Activated CD8-positive, alpha-beta memory T cell treated with anti-CD3 and anti-CD28 coated beads, Interleukin-2, amount 50 U/mL, for 24 hours (primary cell): Measurements from ENCODE around the gene TEX47.

Experiments used
- DNase-seq: peaks from one replicate; pipeline ENCODE4 v3.0.0-alpha.2; 2020; ENCODE audit errors: extremely low read depth

TEX47 gene

DNA sequence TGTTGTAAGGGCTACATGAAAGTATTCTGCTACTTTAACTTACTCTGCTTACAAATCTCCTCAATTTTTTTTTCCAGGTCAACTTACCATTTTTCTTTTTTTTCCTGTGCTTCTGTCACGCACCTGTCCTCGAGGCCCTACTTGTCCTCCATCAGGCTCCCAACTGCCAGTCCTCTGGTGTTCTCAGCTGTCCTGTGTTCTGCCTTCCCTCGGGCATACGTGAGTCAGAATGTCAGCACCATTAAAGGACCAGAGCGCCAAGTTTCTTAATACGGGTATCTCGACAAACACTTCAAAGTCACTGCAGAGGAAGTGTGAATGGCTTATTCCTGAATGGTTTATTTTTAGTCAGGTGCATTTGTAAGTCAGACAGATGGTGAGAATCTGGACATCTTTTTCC, at the start of gene TEX47:
TEX47 (minus strand) TSS at position 185 of the 400 bp plus-strand sequence. CDS start 795 bp downstream, outside the sequence.
- DNase-seq = no peak

DNA sequence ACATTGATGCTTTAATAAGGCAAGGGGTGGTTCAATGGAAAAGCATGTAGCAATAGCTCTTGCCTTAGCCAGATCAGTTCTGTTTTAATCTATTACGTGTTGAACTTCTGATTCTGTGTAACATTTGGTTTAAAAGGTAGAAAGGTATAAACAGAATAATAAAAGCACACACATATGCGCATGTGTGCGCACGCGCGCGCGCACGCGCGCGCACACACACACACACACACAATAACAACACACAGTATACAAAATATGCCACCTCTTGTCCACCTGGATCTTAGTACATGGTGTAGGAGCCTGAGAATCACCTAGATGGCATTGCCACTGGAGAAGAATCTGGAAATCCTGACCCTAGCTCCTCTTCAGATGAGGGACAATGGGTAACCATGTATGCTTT, 49.6 kb upstream of the TEX47 start:
- no peak for DNase-seq

DNA sequence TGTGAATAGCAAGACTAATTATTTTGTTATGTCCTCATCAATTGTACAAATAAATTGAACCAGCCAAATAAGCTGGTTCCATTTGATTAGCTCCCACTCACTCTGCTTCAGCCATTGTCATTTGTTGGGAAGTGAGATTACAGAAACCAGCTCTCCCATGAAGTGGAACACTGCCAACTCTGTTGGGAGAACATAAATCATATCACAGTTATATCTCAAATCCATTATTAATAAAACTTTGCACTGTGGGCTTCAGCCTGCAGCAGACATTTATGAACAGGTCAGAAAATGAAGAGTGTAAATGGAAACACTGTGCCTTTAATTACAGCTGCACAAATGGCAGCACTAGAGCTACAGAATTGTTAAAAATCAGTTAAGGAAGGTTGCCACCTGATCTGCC, 46.7 kb upstream of the TEX47 start:
- no peak for DNase-seq

DNA sequence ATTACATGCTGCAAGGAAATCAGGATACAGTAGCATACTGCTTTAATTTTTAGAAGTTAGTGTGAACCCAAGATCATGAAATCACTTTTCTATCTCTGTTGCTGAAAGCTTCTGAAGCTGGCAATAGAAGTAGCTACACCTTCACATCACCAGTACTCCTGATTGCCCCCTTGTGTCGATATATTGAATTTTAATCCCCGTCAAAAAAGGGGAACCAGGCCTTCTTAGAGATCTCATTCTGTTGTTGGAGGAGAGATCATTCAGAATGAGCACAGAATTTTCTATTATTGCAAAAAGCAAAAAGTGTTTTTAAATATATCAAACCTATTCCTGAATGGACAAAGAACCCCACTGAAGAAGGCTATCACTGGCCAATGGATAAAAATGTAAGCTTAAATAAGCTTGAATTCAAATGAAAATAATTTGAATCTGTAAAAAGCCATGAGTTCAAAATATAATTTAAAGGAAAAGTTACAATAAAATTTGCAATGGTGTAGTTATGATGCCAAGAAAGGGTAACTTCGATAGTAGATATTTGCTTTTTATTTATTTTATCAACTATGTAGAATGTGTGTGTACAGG, 39.7 kb upstream of the TEX47 start:
- DNase-seq = no peak

DNA sequence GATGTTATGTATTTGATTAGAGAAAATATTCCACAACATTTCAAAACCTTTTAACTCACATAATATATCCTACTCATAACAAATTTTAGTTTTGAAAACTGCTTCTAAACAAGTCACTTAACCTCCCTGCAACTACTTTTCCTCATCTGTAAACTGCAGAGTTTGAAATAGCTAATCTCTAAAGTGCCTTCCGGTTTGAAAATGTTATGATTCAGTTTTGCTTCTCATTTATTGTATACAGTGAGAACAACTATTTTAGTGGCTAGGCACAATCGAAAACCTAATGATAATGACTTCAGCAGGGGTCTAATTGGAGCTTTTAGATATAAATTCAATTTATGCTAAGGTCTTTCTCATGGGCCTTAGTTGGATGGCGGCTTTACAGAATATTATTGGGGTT, 30.7 kb upstream of the TEX47 start:
- DNase-seq = no peak

DNA sequence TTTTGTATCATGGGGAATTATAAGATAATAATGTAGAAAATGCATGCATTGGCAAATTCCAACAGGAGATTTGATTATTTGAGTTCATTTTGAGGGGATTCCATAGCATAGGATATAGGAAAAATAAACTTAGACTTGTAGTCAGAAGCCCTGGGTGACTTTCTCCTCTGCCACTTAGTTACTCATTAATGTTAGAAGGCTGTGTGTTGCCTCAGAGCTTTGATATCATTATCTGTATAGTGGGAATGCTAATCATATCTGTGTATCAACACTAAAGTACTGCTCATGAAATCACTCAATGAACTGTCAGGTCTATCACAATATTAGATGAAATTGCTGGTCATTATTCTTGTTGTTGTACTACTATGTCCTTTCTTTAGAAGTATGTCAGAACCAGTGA, 23.0 kb upstream of the TEX47 start:
- no peak for DNase-seq

DNA sequence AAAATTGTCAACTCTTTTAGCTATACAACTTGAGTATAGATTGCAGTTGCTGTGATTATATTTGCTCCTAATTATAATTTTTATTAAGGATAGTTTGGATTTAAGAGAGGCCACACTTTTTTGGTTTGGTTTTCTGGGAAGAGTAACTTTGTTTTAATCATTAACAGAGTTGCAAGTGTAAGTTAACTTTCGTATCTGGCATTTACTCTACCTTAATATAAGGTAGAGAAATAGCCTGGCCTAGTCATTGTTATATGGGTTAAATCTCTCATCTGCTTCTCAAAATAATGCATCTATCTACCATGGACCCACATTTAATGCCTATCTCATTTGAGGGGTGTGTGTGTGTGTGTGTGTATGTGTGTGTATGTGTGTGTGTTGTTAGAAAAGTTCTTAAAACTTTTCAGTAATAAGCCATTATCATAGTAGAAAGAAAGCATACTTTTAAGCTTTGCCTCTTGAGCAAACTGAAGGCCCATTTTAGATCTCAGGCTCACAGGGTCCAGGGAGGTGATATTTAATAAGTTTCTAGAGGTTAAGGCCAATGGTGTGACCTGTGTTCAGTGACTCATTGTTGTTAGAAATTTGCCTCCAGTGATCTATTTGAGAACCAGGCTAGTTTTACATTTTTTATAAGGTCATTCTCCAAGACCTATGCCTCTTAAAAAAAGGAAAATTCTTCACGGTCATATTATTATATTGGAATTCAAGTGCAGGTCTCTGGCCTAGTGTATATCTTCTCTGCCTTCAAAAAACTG, 10.9 kb upstream of the TEX47 start:
- DNase-seq = no peak

DNA sequence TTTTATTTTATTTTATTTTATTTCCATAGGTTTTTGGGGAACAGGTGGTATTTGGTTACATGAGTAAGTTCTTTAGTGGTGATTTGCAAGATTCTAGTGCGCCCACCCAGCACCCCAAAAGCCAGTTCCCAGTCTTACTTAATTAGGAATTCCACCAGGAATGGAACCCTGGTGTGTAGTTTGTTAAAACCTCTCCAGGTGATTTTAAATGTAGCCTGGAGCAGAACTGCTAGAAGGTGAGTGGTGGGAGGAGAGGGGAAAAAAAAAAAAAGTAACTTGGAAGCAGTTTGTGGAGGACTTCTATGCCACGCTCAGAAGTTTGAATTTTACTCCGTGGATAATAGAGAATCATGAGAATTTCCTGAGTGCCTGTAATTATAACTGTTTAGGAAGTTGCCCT, 5.5 kb upstream of the TEX47 start:
- no peak for DNase-seq

DNA sequence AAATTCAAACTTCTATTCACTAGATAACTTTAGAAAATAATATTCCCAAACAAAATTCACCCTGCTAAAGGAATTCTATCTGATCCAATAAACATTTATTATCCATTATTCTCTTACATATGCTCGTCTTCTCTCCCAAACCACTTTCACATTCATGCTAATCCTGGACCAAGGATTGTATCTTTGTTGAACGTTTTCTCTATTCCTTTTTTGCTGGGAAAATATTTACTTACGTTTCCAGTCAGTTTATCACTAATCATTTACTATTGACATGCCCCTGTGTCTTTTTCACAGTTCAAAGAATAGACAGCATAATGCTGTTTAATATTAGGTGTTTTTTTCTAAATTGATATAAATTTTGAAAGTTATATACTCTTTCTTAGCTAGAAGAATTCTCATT, 3.2 kb downstream of the TEX47 start:
- no peak for DNase-seq

DNA sequence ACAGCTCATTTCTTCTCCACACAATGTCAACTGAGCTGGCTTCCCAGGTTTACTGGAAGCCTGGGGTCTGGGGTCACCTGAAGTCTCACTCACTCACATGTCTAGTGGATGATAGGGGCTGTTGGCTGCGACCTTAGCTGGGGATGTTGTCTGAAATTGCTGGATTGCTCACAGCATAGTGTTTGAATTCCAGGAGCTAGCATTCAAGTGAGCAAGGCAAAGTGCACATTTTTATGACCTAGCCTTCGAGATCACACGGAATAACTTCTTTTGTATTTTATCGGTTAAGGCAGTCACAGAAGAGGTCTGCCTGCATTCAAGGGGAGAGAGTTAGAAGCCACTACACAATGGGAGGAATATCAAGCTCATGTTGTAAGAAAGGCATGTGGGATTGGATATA, 3.6 kb downstream of the TEX47 start:
- DNase-seq = no peak

DNA sequence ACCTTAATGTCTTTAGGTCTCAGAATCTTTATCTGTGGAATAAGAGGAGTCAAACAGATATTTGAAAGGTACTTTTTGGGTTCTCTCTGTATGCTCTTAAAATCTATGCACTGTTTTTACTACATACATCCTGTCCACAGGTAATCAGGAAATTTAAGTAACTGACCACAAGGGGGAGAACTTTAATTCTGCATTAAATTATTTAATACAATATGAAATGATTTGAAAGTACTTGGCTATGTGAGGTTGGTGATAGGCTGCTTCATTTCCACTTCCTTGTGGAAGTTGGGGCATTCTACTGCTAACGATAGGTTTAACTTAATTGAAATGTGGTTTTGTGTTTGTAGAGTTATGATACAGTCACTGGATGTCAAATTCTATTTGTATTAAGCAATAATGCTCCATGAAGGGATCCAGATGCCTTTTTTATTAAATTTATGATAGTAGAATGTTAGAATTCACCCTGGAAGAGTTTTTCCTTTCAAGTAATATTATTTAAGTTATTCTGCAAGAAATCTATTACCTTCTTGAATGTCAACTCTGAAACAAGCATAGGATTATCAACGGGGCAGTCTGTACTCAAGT, 6.0 kb downstream of the TEX47 start:
- DNase-seq = no peak

DNA sequence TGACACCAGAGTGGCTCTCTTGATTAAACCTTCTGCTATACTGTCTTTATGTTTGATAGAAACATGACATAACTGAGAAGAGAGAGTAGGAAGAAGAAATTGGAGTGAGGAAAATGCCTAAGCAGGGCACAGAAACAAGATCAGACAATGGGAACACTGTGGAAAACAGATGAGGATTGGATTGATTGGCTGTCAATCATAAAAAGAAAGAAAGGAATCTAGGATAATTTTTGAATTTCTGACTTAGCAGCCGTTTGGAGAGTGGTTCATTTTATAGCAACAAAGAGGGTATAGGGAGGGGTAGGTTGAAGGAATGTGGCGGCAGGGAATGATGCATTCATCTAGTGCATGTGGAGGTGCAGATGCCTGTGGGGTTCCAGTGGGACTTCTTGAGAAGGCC, 7.8 kb downstream of the TEX47 start:
- no peak for DNase-seq

DNA sequence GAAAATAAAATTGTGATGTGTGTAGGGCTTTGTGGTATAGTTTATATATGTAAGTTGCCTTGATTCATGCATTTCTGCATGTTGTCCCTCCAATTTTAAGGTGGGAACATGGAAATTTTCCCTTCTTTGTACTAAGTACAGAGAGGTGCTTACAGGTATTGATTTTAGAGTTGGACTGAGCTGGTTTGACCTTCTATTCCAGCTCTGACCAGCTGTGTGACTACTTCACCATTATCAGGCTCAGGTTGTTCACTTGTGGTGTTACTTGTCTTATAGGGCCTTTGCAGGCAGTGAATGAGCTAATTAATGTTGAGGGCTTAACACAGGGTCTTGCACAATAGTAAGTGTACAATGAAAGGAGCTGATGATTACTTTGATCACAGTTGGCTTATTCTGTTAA, 19.7 kb downstream of the TEX47 start:
- no peak for DNase-seq

DNA sequence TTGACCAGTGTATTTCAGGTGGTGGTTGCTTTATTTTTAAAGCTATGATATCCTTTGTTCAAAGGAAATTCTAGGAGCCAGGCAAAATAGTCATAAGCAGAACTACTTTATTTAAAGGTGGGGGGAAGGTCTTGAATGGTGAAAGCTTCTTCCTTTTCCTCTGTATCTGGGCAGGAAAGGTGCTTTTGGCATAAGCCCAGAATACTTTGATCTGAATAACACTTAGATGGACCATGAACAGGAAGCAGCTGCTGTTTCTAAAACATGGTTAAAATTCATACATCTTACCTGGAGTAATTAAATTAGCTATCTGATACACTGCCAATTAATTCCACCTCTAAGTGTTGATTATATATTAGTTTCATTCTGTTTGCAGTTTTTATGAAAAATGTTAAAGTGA, 22.8 kb downstream of the TEX47 start:
- no peak for DNase-seq

DNA sequence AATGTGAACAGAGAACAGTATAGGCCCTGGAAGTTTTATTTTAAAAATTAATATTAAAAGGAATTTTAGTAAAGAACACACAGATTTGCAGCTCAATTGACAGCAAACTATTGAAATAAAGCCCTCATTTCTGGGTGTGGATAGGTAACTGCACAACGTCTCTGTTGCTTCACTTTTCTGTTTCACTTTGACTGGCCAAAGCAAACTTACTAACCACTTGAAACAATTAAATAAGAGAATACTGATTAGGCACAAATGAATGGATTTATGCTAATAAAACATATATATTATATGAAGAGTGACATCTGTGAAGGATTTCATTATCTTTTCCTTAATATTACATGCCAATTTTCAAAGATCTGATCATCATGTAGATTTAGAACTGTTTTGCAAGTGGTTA, 24.1 kb downstream of the TEX47 start:
- DNase-seq = no peak

DNA sequence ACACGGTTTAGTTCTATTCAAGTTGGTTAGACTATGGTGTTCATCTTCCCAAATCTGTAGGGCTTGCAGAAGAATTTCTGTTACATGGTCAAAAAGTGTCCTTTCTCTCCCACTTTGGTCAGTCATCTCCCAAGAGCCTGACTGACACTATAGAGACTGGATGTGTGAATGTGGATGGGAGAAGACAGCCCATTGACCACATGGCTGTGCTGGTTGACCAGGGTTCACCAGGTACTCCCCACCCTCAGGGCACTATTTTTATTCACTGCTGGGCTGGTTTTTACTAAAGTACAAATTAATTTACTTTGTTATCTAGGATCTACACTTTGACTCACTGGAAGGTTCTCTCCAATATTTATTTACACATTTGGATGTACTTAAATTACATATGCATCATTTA, 33.8 kb downstream of the TEX47 start:
- DNase-seq = no peak

DNA sequence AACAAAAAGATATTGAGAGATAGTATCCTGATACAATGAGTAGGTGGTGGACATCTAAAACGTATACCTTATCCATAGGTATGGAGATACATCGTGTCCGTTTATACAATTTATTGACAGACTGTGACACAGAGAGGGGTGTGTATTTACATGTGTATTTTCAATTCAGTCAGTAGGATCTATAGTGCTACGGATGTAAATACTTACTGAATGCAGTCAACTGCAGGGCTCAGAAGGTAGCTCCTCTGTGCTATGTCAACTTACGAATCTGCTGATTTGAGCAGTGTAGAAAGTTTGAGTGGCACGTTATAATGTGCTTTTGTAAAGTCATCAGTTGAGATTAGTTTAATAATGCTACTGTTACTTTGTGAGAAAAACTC, 35.4 kb downstream of the TEX47 start:
- DNase-seq = no peak

DNA sequence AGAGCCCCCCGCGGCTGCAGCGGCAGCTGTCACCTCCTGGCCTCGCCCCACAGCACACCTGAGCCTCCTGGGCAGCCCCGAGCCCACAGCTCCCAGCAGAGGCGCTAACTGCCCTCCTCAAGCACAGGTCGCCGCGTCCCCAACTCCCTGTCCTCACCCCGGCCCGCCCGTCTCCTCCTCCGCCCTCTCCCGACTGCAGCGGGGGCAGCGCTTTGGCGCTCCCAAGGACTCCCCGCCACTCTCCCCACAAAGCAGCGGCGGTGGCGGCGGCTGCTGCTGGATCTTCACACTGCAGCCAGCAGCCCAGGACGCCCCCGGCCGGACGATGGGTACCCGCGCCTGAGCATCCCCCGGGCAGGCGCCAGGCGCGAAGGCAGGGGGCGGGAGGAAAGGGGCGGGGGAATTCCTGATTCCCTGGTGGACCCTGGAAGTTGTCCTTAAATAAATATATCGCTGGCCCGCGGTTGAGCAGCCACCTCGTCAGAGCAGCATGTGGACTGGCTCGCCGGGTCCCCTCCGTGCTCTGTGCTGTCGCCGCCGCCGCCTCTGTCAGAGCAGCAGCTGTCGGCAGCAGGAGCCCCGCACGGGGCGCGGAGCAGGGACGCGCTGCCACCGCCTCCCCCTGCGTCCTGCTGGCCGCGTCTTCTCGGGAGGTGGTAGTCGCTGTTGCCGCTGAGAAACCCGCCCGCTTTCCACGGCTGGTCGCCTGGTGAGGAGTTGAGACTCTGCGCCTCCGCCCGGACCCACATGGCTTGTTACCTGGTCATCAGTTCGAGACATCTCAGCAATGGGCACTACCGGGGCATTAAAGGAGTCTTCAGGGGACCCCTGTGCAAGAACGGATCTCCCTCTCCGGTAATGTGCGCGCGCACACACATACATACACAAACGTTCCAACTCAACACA, 36.1 kb downstream of the TEX47 start, which contains the start of gene ZNF804B:
ZNF804B (plus strand) TSS at position 471 of the 906 bp plus-strand sequence; CDS start at position 748, 277 bp downstream.
- DNase-seq = no peak

DNA sequence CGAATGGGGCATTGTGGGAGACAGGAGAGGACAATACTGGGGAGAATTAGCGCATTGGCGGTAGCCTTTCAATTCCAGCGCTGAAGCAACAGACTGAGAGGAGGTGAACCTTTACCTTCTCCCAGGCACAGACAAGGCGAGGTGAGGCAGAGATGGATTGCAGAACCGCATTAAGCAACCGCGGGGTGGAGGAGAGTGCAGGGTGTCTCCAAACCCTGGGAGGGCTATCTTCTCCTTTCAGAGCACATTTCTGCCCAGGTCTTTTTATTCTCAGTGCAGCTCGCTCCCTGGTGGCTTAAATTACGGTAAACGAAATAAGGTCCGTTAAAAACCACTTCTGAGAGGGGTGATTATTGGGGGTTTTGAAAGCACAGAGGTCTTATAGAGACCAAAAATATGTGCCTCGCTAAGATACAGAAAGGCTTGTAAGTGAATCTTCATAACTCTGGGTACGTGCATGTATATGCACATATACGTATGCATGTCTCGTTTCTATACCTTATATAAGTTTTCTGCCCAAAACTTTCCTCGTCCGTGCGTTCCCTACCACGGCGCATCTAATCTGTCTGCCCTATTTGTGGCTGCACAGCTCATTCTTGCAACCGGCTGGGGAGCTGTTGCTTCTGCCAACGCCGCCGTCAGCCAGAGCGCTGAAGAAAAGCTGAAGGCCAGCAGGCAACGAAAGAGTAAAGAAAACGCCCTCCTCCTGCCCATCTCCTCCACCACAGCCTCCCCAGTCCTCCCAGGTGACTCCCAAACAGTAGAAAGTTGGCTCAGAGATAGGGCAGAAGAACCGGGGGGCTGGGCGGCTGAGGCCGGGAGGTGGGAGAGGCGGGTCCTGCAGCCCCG, 36.9 kb downstream of the TEX47 start:
- no peak for DNase-seq

DNA sequence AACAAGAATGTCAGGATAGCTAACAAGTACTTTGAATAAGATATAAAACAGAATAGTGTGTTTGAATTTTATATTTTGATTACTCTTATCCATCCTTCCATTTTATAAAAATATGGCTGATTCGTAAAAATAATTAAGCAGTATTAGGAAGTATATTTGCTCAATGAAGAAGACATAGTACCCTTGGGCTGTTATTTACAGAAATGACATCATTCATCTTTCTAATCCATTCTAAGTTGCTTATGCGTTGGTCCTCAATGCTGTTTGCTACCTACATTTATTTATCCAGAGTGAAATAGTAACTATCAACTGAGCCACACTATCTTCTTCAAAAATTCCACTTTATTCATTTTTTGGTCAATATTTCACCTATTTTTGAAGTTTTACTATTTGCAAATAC, 38.2 kb downstream of the TEX47 start:
- no peak for DNase-seq

DNA sequence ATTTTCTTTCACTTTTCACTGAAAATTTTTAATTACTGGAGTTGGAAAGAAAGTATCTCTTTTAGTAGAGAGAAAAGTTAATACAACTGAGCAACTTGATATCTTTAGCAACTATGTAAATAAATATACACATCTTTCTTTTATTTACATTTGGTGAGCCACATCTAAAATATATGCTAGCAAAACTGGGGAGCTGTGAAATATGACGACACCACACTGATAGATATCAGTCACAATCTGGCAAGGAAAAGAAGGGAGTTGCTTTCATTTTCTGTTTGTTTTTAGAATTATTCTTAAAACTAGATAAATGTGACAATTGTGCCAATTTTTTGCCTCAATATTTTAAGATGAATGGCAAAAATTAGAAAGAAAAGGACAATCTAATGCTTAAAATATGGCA, 38.7 kb downstream of the TEX47 start:
- no peak for DNase-seq
